Psoas muscle (tissue), 8 donors: ENCODE measurements around the gene REV1. TPM values are rescaled to one million over a fixed set of nuclear protein-coding genes. Genes with fewer than 3 reads are reported as not detected.

Source experiments
- ATAC-seq, 4 donors: fragments of 200-7000 bp; cut with Tn5 transposase; one replicate each; pipeline ENCODE4 v1.9.1; 2020; ENCODE audit warnings: moderate library complexity in 3 of 4, mild to moderate bottlenecking in 2 of 4
- DNase-seq, 2 donors: peaks; one replicate each; pipeline ENCODE4 v3.0.0-alpha.2; 2020
- H3K27ac ChIP-seq: fragments of 200-600 bp; one replicate; pipeline ENCODE4 v1.8.0; 2022
- H3K27me3 ChIP-seq, 3 donors: fragments of 200-600 bp in 1 of 3; one replicate each; pipeline versions ENCODE4 v1.6.1 to v1.8.0; 2013 to 2022; ENCODE audit warnings: low read length in 2 of 3, mild to moderate bottlenecking in 2 of 3, moderate library complexity in 1 of 3; ENCODE audit not compliant: insufficient read depth in 3 of 3
- H3K36me3 ChIP-seq, 2 donors: fragments of 200-600 bp in 1 of 2; one replicate each; pipeline versions ENCODE4 v1.6.1 to v1.8.0; 2013 to 2022; ENCODE audit warnings: low read depth in 1 of 2, mild to moderate bottlenecking in 1 of 2, moderate library complexity in 1 of 2; ENCODE audit not compliant: insufficient read depth in 1 of 2
- H3K4me1 ChIP-seq: fragments of 200-600 bp; one replicate; pipeline ENCODE4 v1.8.0; 2022
- H3K4me3 ChIP-seq: fragments of 200-600 bp; one replicate; pipeline ENCODE4 v1.8.0; 2022; ENCODE audit warnings: mild to moderate bottlenecking
- H3K9me3 ChIP-seq: fragments of 200-600 bp; one replicate; pipeline ENCODE4 v1.8.0; 2022
- CTCF ChIP-seq: fragments of 200-600 bp; IDR thresholded peaks from one replicate; pipeline ENCODE4 v1.8.0; 2022; ENCODE audit warnings: antibody characterized with exemption
- WGBS, 3 donors: extraction: QIAGEN DNeasy Blood & Tissue Kit; methylation state at CpG; one replicate each; pipeline versions ENCODE4 v1.1.6 to v1.1.7; 2013; 5-methylcytosine and 5-hydroxymethylcytosine counted together
- intact Hi-C, 2 donors: fragments of 100-400 bp; cut with DNase I; formaldehyde crosslinking; loops; one replicate each; pipeline versions ENCODE4 v1.11.0 to v1.14.2; 2022
- long read RNA-seq, 2 donors: library from polyadenylated mRNA; unstranded; transcript quantifications; one replicate each; pipeline ENCODE4 v2.0.0, GENCODE V29; 2021
- polyA plus RNA-seq, 3 donors: library from polyadenylated mRNA; stranded (reverse); fragments of 200-250 nt; gene quantifications; one replicate each; pipeline ENCODE4 v1.2.3, GENCODE V29; 2013
- total RNA-seq, 4 donors: library from RNA; stranded (reverse); fragmentation: NEBNext Ultra II Directional in 2 of 4; extraction: Animal tissue kit (Norgen Biotek cat#: 25700) in 2 of 4; gene quantifications; one replicate each; pipeline versions ENCODE4 v1.2.1 to v1.2.4, GENCODE V29; 2021 to 2023
- donor health status: healthy with polysubstance abuse.
- donor health status: DM: no; HTN: no; CAD: no; lungs with moderate emphysema.
- donor health status: Bipolar disorder and iron deficiency.
- donor health status: healthy.
- donor health status: DM: yes; HTN: yes; CAD: no.
- donor health status: DM: no; HTN: no; CAD: no.
- donor health status: DM: no; HTN: no; CAD: no.
- donor health status: DM: yes; HTN: yes; CAD: no.

Gene REV1
- total RNA-seq (10 to 100 TPM; 19.9 to 26.0 (median 24.7) TPM), polyA plus RNA-seq (10 to 100 TPM in 2 of 3 donors, 1 to 10 TPM in 1; 9.1 to 12.3 (median 10.9) TPM)
- long read RNA-seq, donor 1, full-length matches to known transcripts = 5 of 46 reads
- long read RNA-seq, donor 1, partial matches to known transcripts = 27 of 46 reads
- long read RNA-seq, donor 1, other reads (novel, unspliced or antisense) = 14 of 46 reads
- long read RNA-seq, donor 2, full-length matches to known transcripts = 5 of 63 reads
- long read RNA-seq, donor 2, partial matches to known transcripts = 38 of 63 reads
- long read RNA-seq, donor 2, other reads (novel, unspliced or antisense) = 20 of 63 reads

- peak within 1 kb of the TSS; percentile 97 for H3K27ac ChIP-seq
- H3K27me3 ChIP-seq = no peaks in the 10 kb centered on the region
- H3K4me1 ChIP-seq = peaks cover 34% of the 10 kb centered on the region
- H3K36me3 ChIP-seq = no peaks in the 10 kb centered on the region
- intact Hi-C loops = loop anchor here (1.0 to 5.0 kb wide), 4 partner anchors 48 to 313 kb away; partner anchors contain the start of genes TXNDC9 (in 2 of the 2) and EIF5B (in 1 of the 2)
- 1% methylated on average over 34 to 113 of the region's 113 CpGs for WGBS, 3 donors
- peak; percentile 64 for TF ChIP-seq CTCF
- H3K4me3 ChIP-seq = peak within 1 kb of the TSS; percentile 90
- H3K9me3 ChIP-seq = no peaks in the 10 kb centered on the region
- peak; percentile 94 to 96 (median 96) for ATAC-seq
- DNase-seq = peak; percentile 94 to 96
Measured at GRCh38 chr2:99489761-99490622, at the start of gene REV1. TSS of gene REV1 (minus strand) at chr2:99490017. CDS start at chr2:99464975, 25,042 bp downstream.

GRCh38 chr2:99537910-99538485, 48.2 kb upstream of the REV1 start:
- no peak for TF ChIP-seq CTCF
- H3K4me1 ChIP-seq = no peaks in the 10 kb centered on the region
- no peaks in the 10 kb centered on the region for H3K27me3 ChIP-seq
- intact Hi-C loops = no loop called here
- H3K36me3 ChIP-seq = no peaks in the 10 kb centered on the region
- peaks cover 5% of the 10 kb centered on the region for H3K9me3 ChIP-seq
- no peak overlapping the region for H3K4me3 ChIP-seq
- DNase-seq = no peak
- 89 to 93% (median 89%) methylated on average over 4 of the region's 4 CpGs for WGBS, 3 donors
- no peak for ATAC-seq
- no peak overlapping the region for H3K27ac ChIP-seq

GRCh38 chr2:99524056-99524455, 34.2 kb upstream of the REV1 start:
- Histone ChIP-seq H3K27me3 (no peaks in the 10 kb centered on the region), H3K9me3 (no peaks in the 10 kb centered on the region), H3K4me3 (no peak overlapping the region), H3K4me1 (no peaks in the 10 kb centered on the region), H3K36me3 (no peaks in the 10 kb centered on the region), H3K27ac (no peak overlapping the region)
- DNase-seq = no peak
- WGBS, 3 donors = 59 to 65% (median 62%) methylated on average over 2 of the region's 2 CpGs
- intact Hi-C loops = no loop called here
- TF ChIP-seq CTCF = no peak
- ATAC-seq = no peak

GRCh38 chr2:99522157-99522556, 32.3 kb upstream of the REV1 start:
- DNase-seq (no peak), ATAC-seq (no peak)
- Histone ChIP-seq H3K27ac (no peak overlapping the region), H3K27me3 (no peaks in the 10 kb centered on the region), H3K9me3 (no peaks in the 10 kb centered on the region), H3K36me3 (no peaks in the 10 kb centered on the region), H3K4me3 (no peak overlapping the region), H3K4me1 (no peaks in the 10 kb centered on the region)
- WGBS, 3 donors = 94 to 95% (median 95%) methylated on average over 2 of the region's 2 CpGs
- intact Hi-C loops = no loop called here
- no peak for TF ChIP-seq CTCF
